ENCODE results near the gene AK2. TPM values are rescaled to one million over a fixed set of nuclear protein-coding genes. Genes with fewer than 3 reads are reported as not detected.

Gene AK2
- total and polyA plus RNA-seq, 12 donors: 55.3 to 245 (median 144) TPM

GRCh38 chr1:33085332-33085731, 48.6 kb upstream of the AK2 start:
- H3K27ac ChIP-seq: no peak overlapping the region
- no peak for DNase-seq
- no peaks in the 10 kb centered on the region for H3K27me3 ChIP-seq
- H3K4me3 ChIP-seq: no peak overlapping the region
- H3K36me3 ChIP-seq (replicated peaks in 1 of 2): no peaks in the 10 kb centered on the region
- H3K9me3 ChIP-seq (replicated peaks in 1 of 3): no peaks in the 10 kb centered on the region
- WGBS, 4 donors: 83 to 94% (median 89%) methylated on average over 4 of the region's 4 CpGs
- intact Hi-C loops (cut with DNase I): loop anchor here in 1 of 2 donors (10.0 kb wide), 1 partner anchor 151 kb away; no protein-coding TSS in a partner anchor
- peaks cover 11 to 12% of the 10 kb centered on the region in 2 donors for H3K4me1 ChIP-seq (replicated peaks in 1 of 2)
- TF ChIP-seq CTCF (IDR thresholded peaks at IDR 0.05) (no peak), POLR2A (IDR thresholded peaks at IDR 0.05) (no peak)

GRCh38 chr1:33082575-33083108, 46.0 kb upstream of the AK2 start:
- intact Hi-C loops (cut with DNase I): loop anchor here in 1 of 2 donors (10.0 kb wide), 1 partner anchor 148 kb away; no protein-coding TSS in a partner anchor
- Histone ChIP-seq H3K4me1 (replicated peaks in 1 of 2) (peaks cover 13 to 16% of the 10 kb centered on the region in 2 donors), H3K9me3 (replicated peaks in 1 of 3) (no peaks in the 10 kb centered on the region), H3K36me3 (replicated peaks in 1 of 2) (no peaks in the 10 kb centered on the region), H3K27me3 (no peaks in the 10 kb centered on the region), H3K27ac (no peak overlapping the region), H3K4me3 (no peak overlapping the region)
- WGBS, 4 donors: 84 to 86% (median 84%) methylated on average over 6 of the region's 6 CpGs
- TF ChIP-seq POLR2A (IDR thresholded peaks at IDR 0.05): no peak
- TF ChIP-seq CTCF (IDR thresholded peaks at IDR 0.05): no peak
- DNase-seq: no peak

GRCh38 chr1:33081554-33082305, 45.0 kb upstream of the AK2 start:
- Histone ChIP-seq H3K4me3 (peak overlapping the region in 3 of 4 donors; percentile 13 to 85 (median 63)), H3K27me3 (no peaks in the 10 kb centered on the region), H3K36me3 (replicated peaks in 1 of 2) (no peaks in the 10 kb centered on the region), H3K27ac (peak overlapping the region in 1 of 5 donors; percentile 25), H3K9me3 (replicated peaks in 1 of 3) (no peaks in the 10 kb centered on the region), H3K4me1 (replicated peaks in 1 of 2) (peaks cover 13 to 16% of the 10 kb centered on the region in 2 donors)
- 24 to 38% (median 28%) methylated on average over 31 to 35 of the region's 35 CpGs for WGBS, 4 donors
- DNase-seq: no peak
- TF ChIP-seq CTCF (IDR thresholded peaks at IDR 0.05) (no peak), POLR2A (IDR thresholded peaks at IDR 0.05) (no peak)
- intact Hi-C loops (cut with DNase I): loop anchor here in 1 of 2 donors (10.0 kb wide), 1 partner anchor 147 kb away; no protein-coding TSS in a partner anchor

GRCh38 chr1:33080885-33081553, 44.3 kb upstream of the AK2 start, which contains the start of gene AZIN2:
TSS of gene AZIN2 (plus strand) at chr1:33081153. CDS start at chr1:33082250, 1,097 bp downstream.
- TF ChIP-seq POLR2A (IDR thresholded peaks at IDR 0.05) (peak; percentile 75 to 91), CTCF (IDR thresholded peaks at IDR 0.05) (peak in 1 of 6 experiments; percentile 8)
- H3K27me3 ChIP-seq: no peaks in the 10 kb centered on the region
- H3K27ac ChIP-seq: peak within 1 kb of the TSS in 3 of 5 donors; percentile 1 to 57 (median 25)
- no peaks in the 10 kb centered on the region for H3K36me3 ChIP-seq (replicated peaks in 1 of 2)
- WGBS, 4 donors: 0 to 1% (median 1%) methylated on average over 7 to 52 of the region's 52 CpGs
- peak within 1 kb of the TSS in 3 of 4 donors; percentile 53 to 85 (median 63) for H3K4me3 ChIP-seq
- peaks cover 13 to 16% of the 10 kb centered on the region in 2 donors for H3K4me1 ChIP-seq (replicated peaks in 1 of 2)
- intact Hi-C loops (cut with DNase I): loop anchor here in 1 of 2 donors (10.0 kb wide), 1 partner anchor 146 kb away; no protein-coding TSS in a partner anchor
- no peaks in the 10 kb centered on the region for H3K9me3 ChIP-seq (replicated peaks in 1 of 3)
- peak; percentile 97 to 99 (median 98) for DNase-seq

All from adrenal gland (tissue), 12 donors.